ENCODE data around the gene IL17RE. TPM values are rescaled to one million over a fixed set of nuclear protein-coding genes. Genes with fewer than 3 reads are reported as not detected.
"Not testable (repeated sequence)": the region's sequence is repeated elsewhere in the genome, so short reads cannot be mapped to it uniquely, and the experiment has no call there.

The IL17RE gene
- total RNA-seq, 3 donors from 2014 or later: 41.8 to 116 (median 82.8) TPM

GRCh38 chr3:9866639-9867038 is 36.0 kb upstream of the IL17RE start:
- intact Hi-C loops (cut with DNase I, micrococcal nuclease): no loop called here
- H3K4me1 ChIP-seq (ENCODE audit: low read depth): peaks cover 12% of the 10 kb centered on the region
- H3K9me3 ChIP-seq: no peaks in the 10 kb centered on the region
- H3K36me3 ChIP-seq (ENCODE audit: low read depth): no peaks in the 10 kb centered on the region
- DNase-seq (no peak), ATAC-seq (no peak)
- H3K4me3 ChIP-seq: no peak overlapping the region
- TF ChIP-seq CTCF (IDR thresholded peaks at IDR 0.05): no peak

GRCh38 chr3:9867106-9867505 is 35.5 kb upstream of the IL17RE start:
- H3K36me3 ChIP-seq (ENCODE audit: low read depth): no peaks in the 10 kb centered on the region
- H3K9me3 ChIP-seq: no peaks in the 10 kb centered on the region
- peaks cover 12% of the 10 kb centered on the region for H3K4me1 ChIP-seq (ENCODE audit: low read depth)
- H3K4me3 ChIP-seq: no peak overlapping the region
- ATAC-seq (no peak), DNase-seq (no peak)
- TF ChIP-seq CTCF (IDR thresholded peaks at IDR 0.05): no peak
- intact Hi-C loops (cut with DNase I, micrococcal nuclease): no loop called here

- intact Hi-C loops (cut with DNase I, micrococcal nuclease): no loop called here
- Histone ChIP-seq H3K9me3 (no peaks in the 10 kb centered on the region), H3K4me1 (ENCODE audit: low read depth) (no peaks in the 10 kb centered on the region), H3K36me3 (ENCODE audit: low read depth) (no peaks in the 10 kb centered on the region), H3K4me3 (no peak overlapping the region)
- no peak for TF ChIP-seq CTCF (IDR thresholded peaks at IDR 0.05)
- ATAC-seq: no peak
- no peak for DNase-seq
These were observed 32.7 kb upstream of the IL17RE start for GRCh38 chr3:9869955-9870354.

- no peaks in the 10 kb centered on the region for H3K9me3 ChIP-seq
- H3K4me1 ChIP-seq (ENCODE audit: low read depth): no peaks in the 10 kb centered on the region
- no peaks in the 10 kb centered on the region for H3K36me3 ChIP-seq (ENCODE audit: low read depth)
- H3K4me3 ChIP-seq: no peak overlapping the region
- intact Hi-C loops (cut with DNase I, micrococcal nuclease): no loop called here
- ATAC-seq (no peak), DNase-seq (no peak)
- no peak for TF ChIP-seq CTCF (IDR thresholded peaks at IDR 0.05)
These were observed 31.7 kb upstream of the IL17RE start for GRCh38 chr3:9870978-9871377.

DNA sequence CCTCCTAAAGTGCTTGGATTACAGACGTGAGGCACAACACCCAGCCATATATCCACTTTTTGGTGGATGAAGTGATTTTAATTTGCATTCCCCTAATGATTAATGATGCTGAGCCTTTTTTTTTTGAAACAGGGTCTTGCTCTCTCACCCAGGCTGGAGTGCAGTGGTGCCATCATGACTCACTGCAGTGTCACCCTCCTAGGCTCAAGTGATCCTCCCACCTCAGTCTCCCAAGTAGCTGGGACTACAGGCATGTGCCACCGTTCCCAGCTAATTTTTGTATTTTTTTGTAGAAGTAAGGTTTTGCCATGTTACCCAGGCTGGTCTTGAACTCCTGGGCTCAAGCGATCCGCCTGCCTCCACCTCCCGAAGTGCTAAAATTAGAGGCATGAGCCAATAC is 30.6 kb upstream of the IL17RE start:
- H3K36me3 ChIP-seq (ENCODE audit: low read depth); H3K4me1 ChIP-seq (ENCODE audit: low read depth); ATAC-seq; H3K4me3 ChIP-seq; intact Hi-C loops (cut with DNase I, micrococcal nuclease); H3K9me3 ChIP-seq; DNase-seq: not testable (repeated sequence)

GRCh38 chr3:9875448-9875847 is 27.2 kb upstream of the IL17RE start:
- H3K4me1 ChIP-seq (ENCODE audit: low read depth): no peaks in the 10 kb centered on the region
- no peaks in the 10 kb centered on the region for H3K9me3 ChIP-seq
- H3K36me3 ChIP-seq (ENCODE audit: low read depth): no peaks in the 10 kb centered on the region
- no peak for DNase-seq
- intact Hi-C loops (cut with DNase I, micrococcal nuclease): no loop called here
- no peak overlapping the region for H3K4me3 ChIP-seq
- ATAC-seq: no peak
- TF ChIP-seq CTCF (IDR thresholded peaks at IDR 0.05): no peak

DNA sequence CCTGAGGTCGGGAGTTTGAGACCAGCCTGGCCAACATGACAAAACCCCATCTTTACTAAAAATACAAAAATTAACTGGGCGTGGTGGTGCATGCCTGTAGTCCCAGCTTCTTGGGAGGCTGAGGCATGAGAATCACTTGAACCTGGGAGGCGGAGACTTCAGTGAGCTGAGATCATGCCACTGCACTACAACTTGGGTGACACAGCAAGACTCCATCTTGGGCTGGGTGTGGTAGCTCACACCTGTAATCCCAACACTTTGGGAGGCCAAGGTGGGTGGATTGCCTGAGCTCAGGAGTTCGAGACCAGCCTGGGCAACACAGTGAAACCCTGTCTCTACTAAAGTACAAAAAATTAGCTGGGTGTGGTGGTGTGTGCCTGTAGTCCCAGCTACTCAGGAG is 26.4 kb upstream of the IL17RE start:
- DNase-seq; H3K9me3 ChIP-seq; ATAC-seq; intact Hi-C loops (cut with DNase I, micrococcal nuclease); H3K4me1 ChIP-seq (ENCODE audit: low read depth); H3K4me3 ChIP-seq; H3K36me3 ChIP-seq (ENCODE audit: low read depth): not testable (repeated sequence)

Measured in mucosa of descending colon (tissue), 3 donors.